GM19455 (cell line): ENCODE measurements around the gene SEMA3B.

Experiments used
- ATAC-seq: cut with Tn5 transposase; IDR thresholded peaks from one replicate; pipeline ENCODE4 v1.9.1; 2021; ENCODE audit not compliant: unreplicated experiment

Gene SEMA3B

DNA sequence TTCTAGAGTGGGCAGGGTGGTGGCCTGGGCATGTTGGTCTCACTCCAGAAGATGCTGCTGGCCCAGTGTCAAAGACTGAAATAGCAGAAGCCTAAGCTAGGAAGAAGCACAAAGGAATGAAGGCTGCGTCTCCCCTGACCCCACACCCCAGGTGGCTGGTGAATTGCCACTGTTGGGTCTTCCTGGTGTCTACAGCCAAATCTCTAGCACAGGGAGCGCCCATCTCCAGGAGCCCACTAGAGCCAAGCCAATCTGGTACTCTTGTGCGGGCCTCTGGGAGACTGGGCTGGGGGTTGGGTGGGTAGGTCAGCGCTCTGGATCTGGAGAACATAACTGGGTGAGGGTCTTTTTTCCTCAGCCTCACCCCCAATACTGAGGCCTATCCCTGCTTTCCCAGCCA is 58.2 kb downstream of the SEMA3B start:
- ATAC-seq, result no peak
